Esophagus (tissue), 2 donors: ENCODE measurements around the gene SMC5. TPM values are rescaled to one million over a fixed set of nuclear protein-coding genes. Genes with fewer than 3 reads are reported as not detected.

Experiments used
- H3K27ac ChIP-seq, 2 donors: one replicate each; pipeline ENCODE4 v1.5.1; 2013; ENCODE audit warnings: low read depth in 2 of 2, mild to moderate bottlenecking in 2 of 2, inconsistent platforms in 1 of 2, low read length in 1 of 2, moderate library complexity in 1 of 2
- H3K27me3 ChIP-seq, 2 donors: one replicate each; pipeline ENCODE4 v1.6.1; 2013; ENCODE audit warnings: low read length in 2 of 2, control low read depth in 1 of 2, mild to moderate bottlenecking in 1 of 2; ENCODE audit not compliant: insufficient read depth in 2 of 2, control insufficient read depth in 1 of 2
- H3K36me3 ChIP-seq, 2 donors: one replicate each; pipeline ENCODE4 v1.6.1; 2013; ENCODE audit warnings: low read length in 1 of 2; ENCODE audit not compliant: control insufficient read depth in 2 of 2, insufficient read depth in 2 of 2
- H3K4me1 ChIP-seq, 2 donors: one replicate each; pipeline ENCODE4 v1.6.1; 2013; ENCODE audit warnings: low read length in 1 of 2; ENCODE audit not compliant: control insufficient read depth in 2 of 2, insufficient read depth in 2 of 2
- H3K4me3 ChIP-seq, 2 donors: one replicate each; pipeline ENCODE4 v1.5.1; 2013; ENCODE audit warnings: low read length in 2 of 2, mild to moderate bottlenecking in 2 of 2, low read depth in 1 of 2, moderate library complexity in 1 of 2
- H3K9me3 ChIP-seq, 2 donors: one replicate each; pipeline ENCODE4 v1.6.1; 2013; ENCODE audit warnings: mild to moderate bottlenecking in 2 of 2, low read depth in 1 of 2, low read length in 1 of 2, moderate library complexity in 1 of 2; ENCODE audit not compliant: control insufficient read depth in 2 of 2, insufficient read depth in 1 of 2
- WGBS, 2 donors: extraction: QIAGEN DNeasy Blood & Tissue Kit; methylation state at CpG; one replicate each; pipeline ENCODE4 v1.1.7; 2013; 5-methylcytosine and 5-hydroxymethylcytosine counted together
- polyA plus RNA-seq, 2 donors: library from polyadenylated mRNA; stranded (reverse); fragments of 200-250 nt; gene quantifications; one replicate each; pipeline ENCODE4 v1.2.3, GENCODE V29; 2013
- donor health status: healthy with polysubstance abuse.
- donor health status: Bipolar disorder and iron deficiency.

Gene SMC5
- polyA plus RNA-seq, 2 donors, result 8.9 to 9.5 TPM

- H3K9me3 ChIP-seq, result no peaks in the 10 kb centered on the region
- H3K27me3 ChIP-seq, result no peaks in the 10 kb centered on the region
- peaks cover 0 to 3% of the 10 kb centered on the region in 2 donors for H3K36me3 ChIP-seq
- peaks cover 0 to 2% of the 10 kb centered on the region in 2 donors for H3K4me1 ChIP-seq
- 86 to 89% methylated on average over 6 of the region's 6 CpGs for WGBS, 2 donors
- H3K27ac ChIP-seq, result no peak overlapping the region
- H3K4me3 ChIP-seq, result no peak overlapping the region
Observed at GRCh38 chr9:70382046-70382708, 123.4 kb downstream of the SMC5 start.

GRCh38 chr9:70382709-70383605 is 124.2 kb downstream of the SMC5 start:
- H3K4me3 ChIP-seq, result no peak overlapping the region
- H3K9me3 ChIP-seq, result no peaks in the 10 kb centered on the region
- no peak overlapping the region for H3K27ac ChIP-seq
- peaks cover 0 to 2% of the 10 kb centered on the region in 2 donors for H3K4me1 ChIP-seq
- no peaks in the 10 kb centered on the region for H3K27me3 ChIP-seq
- peaks cover 3% of the 10 kb centered on the region in 2 donors for H3K36me3 ChIP-seq
- WGBS, 2 donors, result 81 to 83% methylated on average over 9 of the region's 9 CpGs

- WGBS, 2 donors, result 64 to 70% methylated on average over 3 of the region's 3 CpGs
- Histone ChIP-seq H3K36me3 (peaks cover 3% of the 10 kb centered on the region in 2 donors), H3K9me3 (no peaks in the 10 kb centered on the region), H3K4me3 (no peak overlapping the region), H3K27me3 (no peaks in the 10 kb centered on the region), H3K27ac (no peak overlapping the region), H3K4me1 (peaks cover 2 to 5% of the 10 kb centered on the region in 2 donors)
Observed at GRCh38 chr9:70385426-70385825, 126.6 kb downstream of the SMC5 start.

- 93% methylated on average over 23 of the region's 23 CpGs for WGBS, 2 donors
- peaks cover 0 to 3% of the 10 kb centered on the region in 2 donors for H3K36me3 ChIP-seq
- H3K27me3 ChIP-seq, result no peaks in the 10 kb centered on the region
- no peak overlapping the region for H3K27ac ChIP-seq
- peaks cover 2 to 5% of the 10 kb centered on the region in 2 donors for H3K4me1 ChIP-seq
- no peak overlapping the region for H3K4me3 ChIP-seq
- no peaks in the 10 kb centered on the region for H3K9me3 ChIP-seq
Observed at GRCh38 chr9:70387663-70388062, 128.9 kb downstream of the SMC5 start.

DNA sequence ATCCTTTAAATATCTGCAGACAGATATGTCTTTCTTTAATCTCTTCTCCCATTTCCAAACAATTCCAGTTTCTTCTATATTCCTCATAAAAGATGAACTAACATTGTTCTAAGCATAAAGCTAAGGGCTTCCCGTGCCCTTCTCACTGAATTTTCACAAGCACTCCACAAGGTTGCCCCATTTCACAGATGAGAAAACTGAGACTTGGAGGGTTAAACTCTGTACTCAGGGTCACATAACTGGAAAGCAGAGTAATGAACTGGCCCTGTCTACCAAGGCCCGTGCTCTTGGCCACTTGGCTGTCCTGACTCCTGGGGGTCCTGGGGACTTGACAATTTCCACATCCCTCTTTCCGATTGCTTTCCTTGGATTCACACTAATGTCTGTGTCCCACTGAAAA is 130.4 kb downstream of the SMC5 start:
- Histone ChIP-seq H3K9me3 (no peaks in the 10 kb centered on the region), H3K27me3 (no peaks in the 10 kb centered on the region), H3K36me3 (peaks cover 0 to 3% of the 10 kb centered on the region in 2 donors), H3K27ac (no peak overlapping the region), H3K4me3 (no peak overlapping the region), H3K4me1 (peaks cover 8 to 9% of the 10 kb centered on the region in 2 donors)
- 76 to 81% methylated on average over 3 of the region's 3 CpGs for WGBS, 2 donors

DNA sequence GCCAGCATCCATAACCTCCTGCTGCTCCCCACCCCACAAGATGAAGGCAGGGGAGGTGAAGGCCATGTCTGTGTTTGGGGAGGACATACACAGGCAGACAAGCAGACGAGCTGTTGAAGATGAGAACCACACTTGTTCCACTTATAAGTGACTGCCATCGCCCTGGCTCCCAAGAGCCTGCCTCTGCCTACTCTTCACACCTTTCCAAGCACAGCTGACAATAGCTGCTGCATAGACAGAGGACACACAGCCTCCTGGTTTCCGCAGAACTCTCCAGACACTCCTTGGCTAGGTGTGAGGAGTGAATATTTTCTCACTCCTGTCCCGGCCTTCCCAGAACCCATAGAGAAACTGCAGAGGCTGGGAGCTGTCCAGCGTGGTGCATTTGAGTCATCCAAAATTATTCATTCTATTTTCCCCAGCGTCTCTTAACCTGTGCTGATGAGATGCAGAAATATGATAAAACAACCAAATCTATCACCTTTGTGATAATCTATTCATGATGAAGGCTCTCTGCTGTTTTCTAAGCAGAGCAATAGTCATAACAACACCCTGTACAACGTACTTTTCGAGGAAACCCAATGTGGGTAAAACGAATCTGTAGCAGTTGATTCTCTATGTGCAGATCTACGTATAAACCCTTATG is 131.0 kb downstream of the SMC5 start:
- H3K27me3 ChIP-seq, result no peaks in the 10 kb centered on the region
- H3K4me1 ChIP-seq, result peaks cover 8 to 9% of the 10 kb centered on the region in 2 donors
- H3K4me3 ChIP-seq, result no peak overlapping the region
- H3K9me3 ChIP-seq, result no peaks in the 10 kb centered on the region
- WGBS, 2 donors, result 57 to 59% methylated on average over 10 of the region's 10 CpGs
- H3K36me3 ChIP-seq, result peaks cover 0 to 3% of the 10 kb centered on the region in 2 donors
- H3K27ac ChIP-seq, result no peak overlapping the region

GRCh38 chr9:70390933-70391341 is 132.2 kb downstream of the SMC5 start:
- H3K4me1 ChIP-seq, result peaks cover 8 to 9% of the 10 kb centered on the region in 2 donors
- WGBS, 2 donors, result 75 to 80% methylated on average over 2 of the region's 2 CpGs
- no peak overlapping the region for H3K4me3 ChIP-seq
- no peak overlapping the region for H3K27ac ChIP-seq
- no peaks in the 10 kb centered on the region for H3K27me3 ChIP-seq
- no peaks in the 10 kb centered on the region for H3K9me3 ChIP-seq
- H3K36me3 ChIP-seq, result peaks cover 0 to 3% of the 10 kb centered on the region in 2 donors

DNA sequence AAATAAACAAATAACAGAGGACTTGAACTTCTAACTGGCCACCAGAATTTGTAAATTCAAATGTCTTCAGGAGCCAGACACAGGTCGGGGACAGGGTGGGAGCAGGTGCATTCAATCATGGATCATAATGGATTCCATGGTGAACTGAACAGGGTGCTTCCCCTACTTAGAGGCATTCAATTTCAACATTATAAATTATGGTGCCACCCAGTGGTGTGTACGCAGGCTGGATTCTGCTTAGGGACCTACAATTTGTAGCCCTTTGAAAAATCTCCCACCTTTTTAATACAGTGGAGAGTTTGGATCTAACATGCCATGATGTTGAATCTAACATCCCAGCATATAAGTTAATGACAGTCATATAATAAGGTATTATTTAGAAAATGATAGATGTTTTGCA is 133.4 kb downstream of the SMC5 start:
- 74 to 77% methylated on average over 2 of the region's 2 CpGs for whole genome bisulfite sequencing, 2 donors
- H3K27ac ChIP-seq, result no peak overlapping the region
- H3K36me3 ChIP-seq, result peaks cover 0 to 3% of the 10 kb centered on the region in 2 donors
- no peaks in the 10 kb centered on the region for H3K9me3 ChIP-seq
- H3K4me3 ChIP-seq, result no peak overlapping the region
- no peaks in the 10 kb centered on the region for H3K27me3 ChIP-seq
- H3K4me1 ChIP-seq, result peaks cover 8 to 9% of the 10 kb centered on the region in 2 donors

- H3K36me3 ChIP-seq, result no peaks in the 10 kb centered on the region
- peak overlapping the region; percentile 6 to 15 for H3K27ac ChIP-seq
- no peak overlapping the region for H3K4me3 ChIP-seq
- H3K9me3 ChIP-seq, result no peaks in the 10 kb centered on the region
- WGBS, 2 donors, result 79 to 81% methylated on average over 3 of the region's 3 CpGs
- peaks cover 8 to 9% of the 10 kb centered on the region in 2 donors for H3K4me1 ChIP-seq
- no peaks in the 10 kb centered on the region for H3K27me3 ChIP-seq
Observed at GRCh38 chr9:70392850-70393249, 134.1 kb downstream of the SMC5 start.
